Pancreas (tissue), 10 donors: ENCODE measurements around the gene E2F7. TPM values are rescaled to one million over a fixed set of nuclear protein-coding genes. Genes with fewer than 3 reads are reported as not detected.
"Not testable (repeated sequence)": the region's sequence is repeated elsewhere in the genome, so short reads cannot be mapped to it uniquely, and the experiment has no call there.

ENCODE experiments used
- ATAC-seq, 4 donors: fragments of 200-7000 bp; cut with Tn5 transposase; one replicate each; pipeline versions ENCODE4 v1.8.0 to v1.9.1; 2020; ENCODE audit warnings: mild to moderate bottlenecking in 4 of 4, moderate library complexity in 4 of 4
- DNase-seq, 6 donors: peaks; one replicate each; pipeline ENCODE4 v3.0.0-alpha.2; 2020
- FAIRE-seq: peaks from 2 replicates; lab custom pipeline; 2012; peaks lifted over from hg19 to GRCh38; lab: Jason Lieb, UNC
- H3K27ac ChIP-seq, 4 donors: fragments of 200-600 bp; sonication (generic); 1 replicate in 3 of 4; 2 replicates in 1 of 4; pipeline versions ENCODE4 v1.5.0 to v1.8.0; 2020
- H3K27me3 ChIP-seq, 4 donors: fragments of 200-600 bp; one replicate each; pipeline ENCODE4 v1.8.0; 2021
- H3K36me3 ChIP-seq, 3 donors: fragments of 200-600 bp; sonication (generic) in 1 of 3; one replicate each; pipeline versions ENCODE4 v1.5.0 to v1.8.0; 2020 to 2021
- H3K4me1 ChIP-seq, 3 donors: fragments of 200-600 bp; one replicate each; pipeline ENCODE4 v1.8.0; 2021
- H3K4me3 ChIP-seq, 4 donors: fragments of 200-600 bp; sonication (generic) in 2 of 4; one replicate each; pipeline versions ENCODE4 v1.5.0 to v1.8.0; 2020 to 2021
- H3K9me3 ChIP-seq, 4 donors: fragments of 200-600 bp; one replicate each; pipeline ENCODE4 v1.8.0; 2021
- WGBS, 2 donors: extraction: QIAGEN DNeasy Blood & Tissue Kit; methylation state at CpG; one replicate each; pipeline ENCODE4 v1.1.7; 2013; 5-methylcytosine and 5-hydroxymethylcytosine counted together
- intact Hi-C, 3 donors: fragments of 100-400 bp; cut with DNase I; formaldehyde crosslinking; loops; one replicate each; pipeline versions ENCODE4 v1.11.1 to v1.14.2; 2022
- polyA plus RNA-seq, 2 donors: library from polyadenylated mRNA; stranded (reverse); fragments of 200-250 nt; gene quantifications; one replicate each; pipeline ENCODE4 v1.2.3, GENCODE V29; 2013
- total RNA-seq, 6 donors: library from RNA; stranded (reverse); fragmentation: NEBNext Ultra II Directional in 4 of 6; extraction: Animal tissue kit (Norgen Biotek cat#: 25700) in 4 of 6; gene quantifications; one replicate each; pipeline versions ENCODE4 v1.2.1 to v1.2.4, GENCODE V29; 2021 to 2023
- TF ChIP-seq, protein P1 (sequence below), 4 donors: fragments of 200-600 bp; sonication (generic) in 3 of 4; IDR thresholded peaks; one replicate each; pipeline versions ENCODE4 v1.5.0 to v1.8.0; 2021; ENCODE audit warnings: antibody characterized with exemption in 4 of 4
- donor health status: healthy with polysubstance abuse.
- donor health status: DM: no; HTN: no; CAD: no; lungs with moderate emphysema.
- donor health status: DM: no; HTN: no; CAD: no.
- donor health status: control.
- donor health status: control.
- donor health status: Bipolar disorder and iron deficiency.
- donor health status: DM: yes; HTN: yes; CAD: no.
- donor health status: DM: no; HTN: no; CAD: no.
- donor health status: DM: no; HTN: no; CAD: no.
- donor health status: DM: yes; HTN: yes; CAD: no.

Gene E2F7
- total and polyA plus RNA-seq, 8 donors, result 0.08 to 0.73 (median 0.28) TPM; not detected in 2

DNA sequence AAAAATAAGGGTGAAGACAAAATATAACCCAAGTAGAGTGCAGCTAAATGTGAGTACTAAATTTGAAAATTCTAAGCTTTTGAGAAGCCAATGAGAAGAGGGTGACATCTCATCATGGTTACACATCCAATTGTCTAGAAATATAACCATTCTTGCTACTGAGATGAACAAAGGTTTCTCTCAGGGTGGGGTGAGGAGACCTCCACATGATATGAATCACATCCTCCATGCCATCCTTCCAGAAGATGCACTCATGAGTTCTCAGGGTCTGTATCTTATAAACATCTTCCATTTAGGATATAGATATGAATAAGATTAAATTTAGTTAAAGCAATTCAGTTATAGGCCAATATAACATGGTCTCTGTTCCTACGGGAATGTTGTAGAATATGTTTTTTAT is 38.9 kb upstream of the E2F7 start:
- ATAC-seq (no peak), FAIRE-seq (no peak), DNase-seq (no peak)
- Histone ChIP-seq H3K36me3 (no peaks in the 10 kb centered on the region), H3K27ac (no peak overlapping the region), H3K27me3 (no peaks in the 10 kb centered on the region), H3K4me3 (no peak overlapping the region), H3K4me1 (peaks cover 0 to 10% (median 0%) of the 10 kb centered on the region in 3 donors), H3K9me3 (no peaks in the 10 kb centered on the region)
- 89 to 92% methylated on average over 1 of the region's 1 CpG for WGBS, 2 donors
- intact Hi-C loops, result no loop called here
- TF ChIP-seq, protein P1, sequence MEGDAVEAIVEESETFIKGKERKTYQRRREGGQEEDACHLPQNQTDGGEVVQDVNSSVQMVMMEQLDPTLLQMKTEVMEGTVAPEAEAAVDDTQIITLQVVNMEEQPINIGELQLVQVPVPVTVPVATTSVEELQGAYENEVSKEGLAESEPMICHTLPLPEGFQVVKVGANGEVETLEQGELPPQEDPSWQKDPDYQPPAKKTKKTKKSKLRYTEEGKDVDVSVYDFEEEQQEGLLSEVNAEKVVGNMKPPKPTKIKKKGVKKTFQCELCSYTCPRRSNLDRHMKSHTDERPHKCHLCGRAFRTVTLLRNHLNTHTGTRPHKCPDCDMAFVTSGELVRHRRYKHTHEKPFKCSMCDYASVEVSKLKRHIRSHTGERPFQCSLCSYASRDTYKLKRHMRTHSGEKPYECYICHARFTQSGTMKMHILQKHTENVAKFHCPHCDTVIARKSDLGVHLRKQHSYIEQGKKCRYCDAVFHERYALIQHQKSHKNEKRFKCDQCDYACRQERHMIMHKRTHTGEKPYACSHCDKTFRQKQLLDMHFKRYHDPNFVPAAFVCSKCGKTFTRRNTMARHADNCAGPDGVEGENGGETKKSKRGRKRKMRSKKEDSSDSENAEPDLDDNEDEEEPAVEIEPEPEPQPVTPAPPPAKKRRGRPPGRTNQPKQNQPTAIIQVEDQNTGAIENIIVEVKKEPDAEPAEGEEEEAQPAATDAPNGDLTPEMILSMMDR (IDR thresholded peaks at IDR 0.05), result no peak

- intact Hi-C loops, result no loop called here
- no peak for FAIRE-seq
Measured at GRCh38 chr12:77102691-77103090, 37.3 kb upstream of the E2F7 start.

GRCh38 chr12:77102123-77102522 is 36.8 kb upstream of the E2F7 start:
- no peaks in the 10 kb centered on the region for H3K9me3 ChIP-seq
- no peak for DNase-seq
- 76 to 78% methylated on average over 2 of the region's 2 CpGs for WGBS, 2 donors
- TF ChIP-seq, protein P1 (IDR thresholded peaks at IDR 0.05), result no peak
- FAIRE-seq, result no peak
- H3K36me3 ChIP-seq, result no peaks in the 10 kb centered on the region
- ATAC-seq, result no peak
- no peaks in the 10 kb centered on the region for H3K4me1 ChIP-seq
- no peak overlapping the region for H3K27ac ChIP-seq
- H3K27me3 ChIP-seq, result no peaks in the 10 kb centered on the region
- intact Hi-C loops, result no loop called here
- no peak overlapping the region for H3K4me3 ChIP-seq

More at GRCh38 chr12:77102691-77103090, 37.3 kb upstream of the E2F7 start:
- Histone ChIP-seq H3K4me3 (no peak overlapping the region), H3K4me1 (peaks cover 0 to 1% (median 0%) of the 10 kb centered on the region in 3 donors), H3K9me3 (no peaks in the 10 kb centered on the region), H3K36me3 (no peaks in the 10 kb centered on the region), H3K27me3 (no peaks in the 10 kb centered on the region), H3K27ac (no peak overlapping the region)
- no peak for DNase-seq
- 92 to 95% methylated on average over 1 of the region's 1 CpG for WGBS, 2 donors
- no peak for ATAC-seq
- TF ChIP-seq, protein P1 (IDR thresholded peaks at IDR 0.05), result no peak

- H3K36me3 ChIP-seq, result no peaks in the 10 kb centered on the region
- H3K27ac ChIP-seq, result no peak overlapping the region
- FAIRE-seq (no peak), DNase-seq (no peak), ATAC-seq (no peak)
- no peak overlapping the region for H3K4me3 ChIP-seq
- TF ChIP-seq, protein P1 (IDR thresholded peaks at IDR 0.05), result no peak
- H3K9me3 ChIP-seq, result no peaks in the 10 kb centered on the region
- WGBS, 2 donors, result 96 to 99% methylated on average over 2 of the region's 2 CpGs
- H3K27me3 ChIP-seq, result no peaks in the 10 kb centered on the region
- intact Hi-C loops, result no loop called here
- H3K4me1 ChIP-seq, result no peaks in the 10 kb centered on the region
Measured at GRCh38 chr12:77099799-77100198, 34.4 kb upstream of the E2F7 start.

GRCh38 chr12:77097846-77098245 is 32.5 kb upstream of the E2F7 start:
- Histone ChIP-seq H3K27me3 (no peaks in the 10 kb centered on the region), H3K27ac (no peak overlapping the region), H3K4me1 (no peaks in the 10 kb centered on the region), H3K36me3 (no peaks in the 10 kb centered on the region), H3K4me3 (no peak overlapping the region), H3K9me3 (no peaks in the 10 kb centered on the region)
- peak in 1 of 6 donors; percentile 17 for DNase-seq
- WGBS, 2 donors, result 22 to 32% methylated on average over 3 of the region's 3 CpGs
- no peak for FAIRE-seq
- ATAC-seq, result peak in 3 of 4 donors; percentile 29 to 74 (median 51)
- TF ChIP-seq, protein P1 (IDR thresholded peaks at IDR 0.05), result no peak
- intact Hi-C loops, result no loop called here

DNA sequence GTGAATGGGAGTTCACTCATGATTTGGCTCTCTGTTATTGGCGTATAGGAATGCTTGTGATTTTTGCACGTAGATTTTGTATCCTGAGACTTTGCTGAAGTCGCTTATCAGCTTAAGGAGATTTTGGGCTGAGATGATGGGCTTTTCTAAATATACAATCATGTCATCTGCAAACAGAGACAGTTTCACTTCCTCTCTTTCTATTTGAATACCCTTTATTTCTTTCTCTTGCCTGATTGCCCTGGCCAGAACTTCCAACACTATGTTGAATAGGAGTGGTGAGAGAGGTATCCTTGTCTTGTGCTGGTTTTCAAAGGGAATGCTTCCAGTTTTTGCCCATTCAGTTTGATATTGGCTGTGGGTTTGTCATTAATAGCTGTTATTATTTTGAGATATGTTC is 26.9 kb upstream of the E2F7 start:
- DNase-seq, H3K4me1 ChIP-seq, H3K4me3 ChIP-seq, H3K36me3 ChIP-seq, intact Hi-C loops, H3K9me3 ChIP-seq, H3K27me3 ChIP-seq, ATAC-seq, FAIRE-seq, H3K27ac ChIP-seq: not testable (repeated sequence)
- 59 to 77% methylated on average over 3 of the region's 3 CpGs for WGBS, 2 donors
